Measurements from ENCODE around the gene ACBD6. TPM values are rescaled to one million over a fixed set of nuclear protein-coding genes. Genes with fewer than 3 reads are reported as not detected.

The ACBD6 gene
- total RNA-seq, 1 experiment from 2014 or later: 48.5 TPM

GRCh38 chr1:180402551-180402950 lies 99.8 kb downstream of the ACBD6 start:
- no peaks in the 10 kb centered on the region for H3K4me1 ChIP-seq (ENCODE audit: control insufficient read depth, insufficient read depth, low read length)
- POLR2A ChIA-PET: no interaction called here
- TF ChIP-seq SIN3A (IDR thresholded peaks at IDR 0.05; ENCODE audit: borderline replicate concordance, insufficient read depth, low read depth, low read length): no peak
- no peak for TF ChIP-seq POLR2AphosphoS5 (IDR thresholded peaks at IDR 0.05; ENCODE audit: low read depth, low read length)
- no peak for TF ChIP-seq TCF7L2 (IDR thresholded peaks at IDR 0.05; ENCODE audit: low read depth, low read length)
- TF ChIP-seq REST (IDR thresholded peaks at IDR 0.05; ENCODE audit: insufficient read depth in 1 of 2, low read depth in 2 of 2, low read length in 1 of 2): no peak
- TF ChIP-seq CTCF (IDR thresholded peaks at IDR 0.05): no peak
- CTCF ChIA-PET: no interaction called here
- ATAC-seq (no peak), DNase-seq (ENCODE audit: low read depth, low spot score) (no peak)
- intact Hi-C loops (cut with micrococcal nuclease; ENCODE audit: unreplicated experiment): no loop called here
- in situ Hi-C loops (cut with HindIII; ENCODE audit: low pct_unique_long_range_greater_than_20kb, low sequenced_read_pairs): no loop called here
- H3K9me3 ChIP-seq (ENCODE audit: control insufficient read depth, insufficient read depth, low read depth, low read length): no peaks in the 10 kb centered on the region
- H3K4me3 ChIP-seq (ENCODE audit: low read depth in 2 of 2, low read length in 2 of 2): no peak overlapping the region
- no peak overlapping the region for H3K27ac ChIP-seq (ENCODE audit: low read length)
- H3K27me3 ChIP-seq (ENCODE audit: control insufficient read depth, insufficient read depth, low read length): no peaks in the 10 kb centered on the region
- H3K36me3 ChIP-seq (ENCODE audit: control insufficient read depth, insufficient read depth, low read length): peaks cover 3% of the 10 kb centered on the region; the same call in 1 of the 2 replicates
- BruUV-seq (replicated peaks): no TSS peak

DNA sequence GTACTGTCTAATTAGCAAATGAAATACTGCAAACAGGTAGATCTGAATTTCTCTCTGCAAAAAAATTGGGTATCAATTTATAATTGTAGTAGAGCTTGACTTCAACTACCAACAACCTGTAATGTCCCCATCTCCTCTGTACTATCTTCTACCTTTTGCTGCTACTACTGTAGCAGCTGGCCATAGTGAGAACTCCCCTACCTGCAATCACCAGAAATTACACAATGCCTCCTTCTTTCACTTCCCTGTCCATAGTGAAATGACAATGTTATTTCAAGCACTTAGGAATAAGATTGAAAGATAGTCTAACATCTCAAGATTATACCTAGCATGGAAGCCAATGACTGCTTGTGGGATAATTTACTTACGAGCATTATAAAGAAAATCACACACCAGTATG lies 100.4 kb downstream of the ACBD6 start:
- TF ChIP-seq CTCF (IDR thresholded peaks at IDR 0.05): no peak
- no peak for TF ChIP-seq POLR2AphosphoS5 (IDR thresholded peaks at IDR 0.05; ENCODE audit: low read depth, low read length)
- no peak for TF ChIP-seq REST (IDR thresholded peaks at IDR 0.05; ENCODE audit: insufficient read depth in 1 of 2, low read depth in 2 of 2, low read length in 1 of 2)
- no peak for TF ChIP-seq SIN3A (IDR thresholded peaks at IDR 0.05; ENCODE audit: borderline replicate concordance, insufficient read depth, low read depth, low read length)
- no peak for TF ChIP-seq TCF7L2 (IDR thresholded peaks at IDR 0.05; ENCODE audit: low read depth, low read length)
- Histone ChIP-seq H3K27ac (ENCODE audit: low read length) (no peak overlapping the region), H3K36me3 (ENCODE audit: control insufficient read depth, insufficient read depth, low read length) (peaks cover 3% of the 10 kb centered on the region; the same call in 1 of the 2 replicates), H3K9me3 (ENCODE audit: control insufficient read depth, insufficient read depth, low read depth, low read length) (no peaks in the 10 kb centered on the region), H3K27me3 (ENCODE audit: control insufficient read depth, insufficient read depth, low read length) (no peaks in the 10 kb centered on the region), H3K4me3 (ENCODE audit: low read depth in 2 of 2, low read length in 2 of 2) (no peak overlapping the region), H3K4me1 (ENCODE audit: control insufficient read depth, insufficient read depth, low read length) (no peaks in the 10 kb centered on the region)
- POLR2A ChIA-PET: no interaction called here
- in situ Hi-C loops (cut with HindIII; ENCODE audit: low pct_unique_long_range_greater_than_20kb, low sequenced_read_pairs): no loop called here
- CTCF ChIA-PET: no interaction called here
- no peak for ATAC-seq
- intact Hi-C loops (cut with micrococcal nuclease; ENCODE audit: unreplicated experiment): no loop called here
- BruUV-seq (replicated peaks): no TSS peak
- DNase-seq (ENCODE audit: low read depth, low spot score): no peak

Data from Panc1 (cell line).